SU-DHL-6 (cell line): Measurements from ENCODE around the gene TCF7L1.

Experiments used
- CTCF ChIP-seq: fragments of 200-600 bp; sonication (generic); IDR thresholded peaks from one replicate; pipeline ENCODE4 v1.5.1; 2017; ENCODE audit warnings: antibody characterized with exemption, mild to moderate bottlenecking, low read length, moderate library complexity; ENCODE audit not compliant: insufficient read depth, poor library complexity, severe bottlenecking
- EZH2phosphoT487 ChIP-seq: fragments of 200-600 bp; sonication (generic), shearing (Covaris generic); conservative IDR thresholded peaks from 2 replicates; pipeline ENCODE4 v1.6.1; 2018; ENCODE audit warnings: mild to moderate bottlenecking, antibody characterized with exemption, low read length, moderate library complexity, mixed read lengths

DNA sequence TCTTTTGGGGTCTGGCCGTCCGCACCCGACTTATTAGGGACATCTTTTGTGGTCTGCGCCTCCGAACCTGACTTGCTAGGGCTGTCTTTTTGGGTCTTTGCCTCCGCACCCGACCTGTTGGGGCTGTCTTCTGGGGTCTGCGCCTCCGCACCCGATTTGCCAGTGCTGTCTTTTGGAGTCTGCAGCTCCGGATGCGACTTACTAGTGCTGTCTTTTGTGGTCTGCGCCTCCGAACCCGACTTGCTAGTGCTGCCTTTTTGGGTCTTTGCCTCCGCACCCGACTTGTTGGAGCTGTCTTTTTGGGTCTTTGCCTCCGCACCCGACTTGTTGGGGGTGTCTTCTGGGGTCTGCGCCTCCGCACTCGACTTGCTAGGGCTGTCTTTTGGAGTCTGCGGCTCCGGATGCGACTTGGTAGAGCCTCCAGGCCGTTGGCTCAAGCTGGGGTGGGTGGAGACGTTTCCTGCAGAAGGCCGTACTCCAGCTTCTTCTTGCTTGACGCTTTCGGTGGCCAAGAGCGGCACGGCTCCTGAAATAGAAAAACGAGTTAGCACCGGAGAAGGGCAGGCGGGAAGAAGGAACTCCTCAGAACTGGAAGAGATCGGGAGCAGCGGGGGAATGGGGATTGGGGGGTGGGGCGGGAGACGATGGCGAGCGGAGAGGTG lies 194.1 kb downstream of the TCF7L1 start:
- no peak for TF ChIP-seq CTCF
- TF ChIP-seq EZH2phosphoT487, result no peak
